Keratinocyte (primary cell): ENCODE data around the gene ARFGEF3.

Experiments used
- EZH2 ChIP-seq: IDR thresholded peaks from one replicate; pipeline ENCODE4 v1.6.1; 2012; ENCODE audit warnings: inconsistent platforms, mild to moderate bottlenecking, low read length, moderate library complexity
- TF ChIP-seq, protein P1 (sequence below), 3 experiments: IDR thresholded peaks in 1 of 3; conservative IDR thresholded peaks in 1 of 3; optimal IDR thresholded peaks in 1 of 3; 2 replicates in 2 of 3; 3 replicates in 1 of 3; pipeline versions ENCODE3 to v1.5.1; 2011; ENCODE audit warnings: low read length in 3 of 3, mild to moderate bottlenecking in 3 of 3, moderate library complexity in 2 of 3, control low read depth in 1 of 3, inconsistent platforms in 1 of 3; ENCODE audit not compliant: insufficient read depth in 2 of 3; ENCODE audit errors: extremely low read depth in 1 of 3

DNA sequence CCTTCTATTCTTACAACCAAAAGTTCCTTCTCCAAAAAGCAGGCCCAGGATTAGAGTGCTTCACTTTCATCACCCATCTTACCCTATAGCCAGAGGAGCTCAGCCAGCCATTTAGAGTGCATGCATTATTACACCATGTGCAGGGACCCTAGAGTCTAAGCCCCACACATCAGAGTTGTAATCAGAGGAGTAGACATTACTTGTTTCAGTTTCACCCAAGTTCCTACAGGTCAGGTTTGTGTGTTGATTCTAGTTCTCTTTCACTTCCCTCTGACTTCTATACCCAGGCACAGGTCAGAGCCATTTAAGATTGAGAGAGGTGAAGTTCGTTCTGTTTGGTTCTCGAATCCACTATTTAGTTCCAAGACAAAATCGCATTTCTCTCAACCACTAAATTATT lies 16.3 kb upstream of the ARFGEF3 start:
- TF ChIP-seq, protein P1, sequence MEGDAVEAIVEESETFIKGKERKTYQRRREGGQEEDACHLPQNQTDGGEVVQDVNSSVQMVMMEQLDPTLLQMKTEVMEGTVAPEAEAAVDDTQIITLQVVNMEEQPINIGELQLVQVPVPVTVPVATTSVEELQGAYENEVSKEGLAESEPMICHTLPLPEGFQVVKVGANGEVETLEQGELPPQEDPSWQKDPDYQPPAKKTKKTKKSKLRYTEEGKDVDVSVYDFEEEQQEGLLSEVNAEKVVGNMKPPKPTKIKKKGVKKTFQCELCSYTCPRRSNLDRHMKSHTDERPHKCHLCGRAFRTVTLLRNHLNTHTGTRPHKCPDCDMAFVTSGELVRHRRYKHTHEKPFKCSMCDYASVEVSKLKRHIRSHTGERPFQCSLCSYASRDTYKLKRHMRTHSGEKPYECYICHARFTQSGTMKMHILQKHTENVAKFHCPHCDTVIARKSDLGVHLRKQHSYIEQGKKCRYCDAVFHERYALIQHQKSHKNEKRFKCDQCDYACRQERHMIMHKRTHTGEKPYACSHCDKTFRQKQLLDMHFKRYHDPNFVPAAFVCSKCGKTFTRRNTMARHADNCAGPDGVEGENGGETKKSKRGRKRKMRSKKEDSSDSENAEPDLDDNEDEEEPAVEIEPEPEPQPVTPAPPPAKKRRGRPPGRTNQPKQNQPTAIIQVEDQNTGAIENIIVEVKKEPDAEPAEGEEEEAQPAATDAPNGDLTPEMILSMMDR (optimal IDR thresholded peaks at IDR 0.05 in 1 of 3, IDR thresholded peaks at IDR 0.05 in 1 of 3, conservative IDR thresholded peaks at IDR 0.05 in 1 of 3; ENCODE audit: extremely low read depth in 1 of 3, insufficient read depth in 2 of 3, low read length in 3 of 3), result no peak
- no peak for TF ChIP-seq EZH2
